NCI-H460 (cell line): ENCODE data around the gene VEGFA. TPM values are rescaled to one million over a fixed set of nuclear protein-coding genes. Genes with fewer than 3 reads are reported as not detected.

Experiments used
- small RNA-seq, 2 experiments: library from RNA; depleted of rRNA; stranded (forward); fragments of <200 nt; gene quantifications; one replicate each; pipeline ENCODE3, GENCODE V24; 2014
- total RNA-seq: library from RNA; depleted of rRNA; stranded (reverse); fragments of >200 nt; shearing (Covaris generic); gene quantifications from 2 replicates; pipeline ENCODE4 v1.2.3, GENCODE V29; 2014; rRNA removed

The VEGFA gene
- total RNA-seq, 1 experiment from 2014 or later = 85.5 TPM

Small RNA genes within 50 kb of the gene (small RNA-seq; reads per million reads assigned to genes)
- gene AL136131.3 = 0 reads per million in 2 experiments

Other genes with a start within 250 kb of the VEGFA start
- gene XPO5, start 194.2 kb upstream of the VEGFA start, total RNA-seq = 55.3 and 56.2 TPM in 2 replicates
- 8.3 and 8.7 TPM in 2 replicates for gene POLH, start 194.0 kb upstream of the VEGFA start, total RNA-seq
- gene GTPBP2, start 140.9 kb upstream of the VEGFA start, total RNA-seq = 121 and 144 TPM in 2 replicates
- gene MAD2L1BP, start 134.4 kb upstream of the VEGFA start, total RNA-seq = 23.9 and 24.1 TPM in 2 replicates
- gene RSPH9, start 125.2 kb upstream of the VEGFA start, total RNA-seq = 0.42 and 0.61 TPM in 2 replicates
- 54.1 and 66.0 TPM in 2 replicates for gene MRPS18A, start 82.4 kb upstream of the VEGFA start, total RNA-seq